Caco-2 (cell line): ENCODE data around the gene CACNA2D2. TPM values are rescaled to one million over a fixed set of nuclear protein-coding genes. Genes with fewer than 3 reads are reported as not detected.

Source experiments
- BruUV-seq: library from RNA; stranded (reverse); fragments of 400-500 nt; replicated peaks from 2 replicates; lab custom pipeline; 2021; lab: Mats Ljungman, UMichigan
- CTCF ChIA-PET: fragments of 300-600 bp; sonication (Branson Sonifier 250); formaldehyde crosslinking; loops from one replicate; lab custom pipeline; 2022; ENCODE audit warnings: antibody characterized with exemption; lab: Charles Lee
- POLR2A ChIA-PET: fragments of 300-600 bp; sonication (Branson Sonifier 250); formaldehyde crosslinking; loops from one replicate; lab custom pipeline; 2022; ENCODE audit warnings: antibody characterized with exemption; lab: Charles Lee
- DNase-seq, 2 experiments: peaks; one replicate each; pipeline versions ENCODE4 v3.0.0 to v3.0.0-alpha.2; 2020 to 2022
- H3K27me3 ChIP-seq: replicated peaks from 2 replicates; pipeline ENCODE4 v1.6.0; 2011; ENCODE audit warnings: low read length; ENCODE audit not compliant: control insufficient read depth, insufficient read depth
- H3K36me3 ChIP-seq: 2 replicates; pipeline ENCODE4 v1.5.1; 2011; ENCODE audit warnings: low read length; ENCODE audit not compliant: control insufficient read depth, insufficient read depth
- H3K4me1 ChIP-seq: fragments of 250-450 bp; sonication (Bioruptor Pico); 2 replicates; pipeline ENCODE4 v1.5.1; 2020; ENCODE audit warnings: mild to moderate bottlenecking
- H3K4me3 ChIP-seq: 2 replicates; pipeline ENCODE4 v1.5.1; 2011; ENCODE audit warnings: low read depth, mild to moderate bottlenecking, control low read depth, low read length
- H3K9me3 ChIP-seq: fragments of 250-450 bp; sonication (Bioruptor Pico); 2 replicates; pipeline ENCODE4 v1.5.1; 2020; ENCODE audit warnings: mild to moderate bottlenecking, moderate library complexity
- H3K27ac Mint-ChIP-seq: one replicate; pipeline ENCODE4 v1.8.0; 2022; ENCODE audit warnings: mixed read lengths; ENCODE audit not compliant: unreplicated experiment
- H3K27me3 Mint-ChIP-seq: one replicate; pipeline ENCODE4 v1.8.0; 2022; ENCODE audit warnings: mixed read lengths; ENCODE audit not compliant: insufficient read depth, unreplicated experiment
- H3K36me3 Mint-ChIP-seq: one replicate; pipeline ENCODE4 v1.8.0; 2022; ENCODE audit warnings: mild to moderate bottlenecking, mixed read lengths; ENCODE audit not compliant: insufficient read depth, unreplicated experiment
- H3K4me1 Mint-ChIP-seq: one replicate; pipeline ENCODE4 v1.8.0; 2022; ENCODE audit warnings: low read depth, mixed read lengths; ENCODE audit not compliant: unreplicated experiment
- H3K4me3 Mint-ChIP-seq: one replicate; pipeline ENCODE4 v1.8.0; 2022; ENCODE audit warnings: mild to moderate bottlenecking, moderate library complexity, mixed read lengths; ENCODE audit not compliant: unreplicated experiment
- H3K9me3 Mint-ChIP-seq: one replicate; pipeline ENCODE4 v1.8.0; 2022; ENCODE audit warnings: mixed read lengths; ENCODE audit not compliant: unreplicated experiment
- intact Hi-C: fragments of 100-400 bp; cut with micrococcal nuclease; formaldehyde crosslinking; loops from one replicate; pipeline ENCODE4 v1.10.0; 2022; ENCODE audit not compliant: unreplicated experiment
- total RNA-seq: library from RNA; stranded (reverse); gene quantifications from 2 replicates; pipeline ENCODE4 v1.2.3, GENCODE V29; 2022
- TF ChIP-seq, protein P1 (sequence below), 2 experiments: fragments of 200-600 bp in 1 of 2; IDR thresholded peaks; 1 replicate in 1 of 2; 2 replicates in 1 of 2; pipeline versions ENCODE4 v1.5.1 to v1.8.0; 2011 to 2022; ENCODE audit warnings: antibody characterized with exemption in 1 of 2, control low read depth in 1 of 2, inconsistent platforms in 1 of 2, low read depth in 1 of 2, low read length in 1 of 2, mild to moderate bottlenecking in 1 of 2, moderate library complexity in 1 of 2; ENCODE audit not compliant: insufficient read depth in 1 of 2, severe bottlenecking in 1 of 2, unreplicated experiment in 1 of 2

CACNA2D2 gene
- total RNA-seq, 1 experiment from 2014 or later = 0.25 TPM

DNA sequence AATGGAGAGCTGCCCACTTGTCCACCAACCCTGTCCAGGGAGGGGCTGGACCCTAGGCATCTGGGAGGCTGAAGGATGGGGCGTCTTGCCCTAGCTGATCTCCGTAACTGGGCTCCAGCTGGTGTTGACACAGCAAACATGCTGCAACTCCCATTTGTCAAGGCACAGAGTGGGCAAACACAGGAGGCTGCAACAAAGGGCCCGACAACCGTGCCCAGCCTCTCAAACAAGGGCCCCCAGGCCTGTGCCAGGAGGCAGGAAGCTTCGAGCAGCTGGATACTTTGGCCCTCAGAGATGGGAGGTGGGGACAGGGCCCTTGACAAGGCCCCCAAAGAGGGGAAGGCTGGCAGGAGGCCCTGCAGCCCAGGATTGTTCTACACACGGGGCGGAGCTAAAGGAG, 79.9 kb downstream of the CACNA2D2 start:
- TF ChIP-seq, protein P1, sequence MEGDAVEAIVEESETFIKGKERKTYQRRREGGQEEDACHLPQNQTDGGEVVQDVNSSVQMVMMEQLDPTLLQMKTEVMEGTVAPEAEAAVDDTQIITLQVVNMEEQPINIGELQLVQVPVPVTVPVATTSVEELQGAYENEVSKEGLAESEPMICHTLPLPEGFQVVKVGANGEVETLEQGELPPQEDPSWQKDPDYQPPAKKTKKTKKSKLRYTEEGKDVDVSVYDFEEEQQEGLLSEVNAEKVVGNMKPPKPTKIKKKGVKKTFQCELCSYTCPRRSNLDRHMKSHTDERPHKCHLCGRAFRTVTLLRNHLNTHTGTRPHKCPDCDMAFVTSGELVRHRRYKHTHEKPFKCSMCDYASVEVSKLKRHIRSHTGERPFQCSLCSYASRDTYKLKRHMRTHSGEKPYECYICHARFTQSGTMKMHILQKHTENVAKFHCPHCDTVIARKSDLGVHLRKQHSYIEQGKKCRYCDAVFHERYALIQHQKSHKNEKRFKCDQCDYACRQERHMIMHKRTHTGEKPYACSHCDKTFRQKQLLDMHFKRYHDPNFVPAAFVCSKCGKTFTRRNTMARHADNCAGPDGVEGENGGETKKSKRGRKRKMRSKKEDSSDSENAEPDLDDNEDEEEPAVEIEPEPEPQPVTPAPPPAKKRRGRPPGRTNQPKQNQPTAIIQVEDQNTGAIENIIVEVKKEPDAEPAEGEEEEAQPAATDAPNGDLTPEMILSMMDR (IDR thresholded peaks at IDR 0.05; ENCODE audit: insufficient read depth in 1 of 2, low read depth in 1 of 2, low read length in 1 of 2, severe bottlenecking in 1 of 2, unreplicated experiment in 1 of 2) = no peak
- ChIA-PET POLR2A (no interaction called here), CTCF (no interaction called here)
- intact Hi-C loops = no loop called here
- H3K36me3 ChIP-seq = no peaks in the 10 kb centered on the region
- no TSS peak for BruUV-seq
- H3K4me1 ChIP-seq = no peaks in the 10 kb centered on the region
- no peaks in the 10 kb centered on the region for H3K36me3 Mint-ChIP-seq
- no peaks in the 10 kb centered on the region for H3K9me3 Mint-ChIP-seq
- no peak overlapping the region for H3K4me3 Mint-ChIP-seq
- peaks cover 1% of the 10 kb centered on the region for H3K27me3 ChIP-seq
- H3K9me3 ChIP-seq = no peaks in the 10 kb centered on the region
- no peak for DNase-seq
- no peaks in the 10 kb centered on the region for H3K4me1 Mint-ChIP-seq
- H3K27ac Mint-ChIP-seq = no peak overlapping the region
- peaks cover 8% of the 10 kb centered on the region for H3K27me3 Mint-ChIP-seq
- H3K4me3 ChIP-seq = no peak overlapping the region

DNA sequence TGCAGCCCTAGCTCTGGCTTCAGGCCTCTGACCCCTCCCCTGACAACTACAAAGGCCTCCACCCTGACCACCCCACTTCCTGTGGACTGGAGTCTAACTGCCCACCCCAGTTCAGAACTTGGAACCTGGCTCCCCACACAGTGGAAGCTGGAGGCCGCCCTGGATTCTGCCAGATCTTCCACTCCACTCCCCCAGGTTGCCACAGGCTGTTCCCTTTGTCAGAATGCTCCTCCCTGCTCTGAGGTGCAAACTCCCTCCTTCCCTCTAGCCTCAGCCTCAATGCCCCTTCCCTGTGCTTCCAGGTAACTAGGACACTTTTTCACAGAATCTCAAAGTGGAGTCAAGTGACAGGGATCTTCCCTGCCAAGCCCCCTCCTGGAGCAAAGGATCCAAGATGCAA, 81.3 kb downstream of the CACNA2D2 start:
- H3K4me3 Mint-ChIP-seq = no peak overlapping the region
- H3K9me3 Mint-ChIP-seq = no peaks in the 10 kb centered on the region
- ChIA-PET CTCF (no interaction called here), POLR2A (no interaction called here)
- Histone ChIP-seq H3K9me3 (no peaks in the 10 kb centered on the region), H3K4me3 (no peak overlapping the region), H3K27me3 (peaks cover 1% of the 10 kb centered on the region), H3K36me3 (no peaks in the 10 kb centered on the region), H3K4me1 (no peaks in the 10 kb centered on the region)
- H3K4me1 Mint-ChIP-seq = no peaks in the 10 kb centered on the region
- DNase-seq = no peak
- no peaks in the 10 kb centered on the region for H3K36me3 Mint-ChIP-seq
- peaks cover 8% of the 10 kb centered on the region for H3K27me3 Mint-ChIP-seq
- TF ChIP-seq, protein P1 (IDR thresholded peaks at IDR 0.05; ENCODE audit: insufficient read depth in 1 of 2, low read depth in 1 of 2, low read length in 1 of 2, severe bottlenecking in 1 of 2, unreplicated experiment in 1 of 2) = no peak
- intact Hi-C loops = no loop called here
- H3K27ac Mint-ChIP-seq = no peak overlapping the region
- BruUV-seq = no TSS peak

DNA sequence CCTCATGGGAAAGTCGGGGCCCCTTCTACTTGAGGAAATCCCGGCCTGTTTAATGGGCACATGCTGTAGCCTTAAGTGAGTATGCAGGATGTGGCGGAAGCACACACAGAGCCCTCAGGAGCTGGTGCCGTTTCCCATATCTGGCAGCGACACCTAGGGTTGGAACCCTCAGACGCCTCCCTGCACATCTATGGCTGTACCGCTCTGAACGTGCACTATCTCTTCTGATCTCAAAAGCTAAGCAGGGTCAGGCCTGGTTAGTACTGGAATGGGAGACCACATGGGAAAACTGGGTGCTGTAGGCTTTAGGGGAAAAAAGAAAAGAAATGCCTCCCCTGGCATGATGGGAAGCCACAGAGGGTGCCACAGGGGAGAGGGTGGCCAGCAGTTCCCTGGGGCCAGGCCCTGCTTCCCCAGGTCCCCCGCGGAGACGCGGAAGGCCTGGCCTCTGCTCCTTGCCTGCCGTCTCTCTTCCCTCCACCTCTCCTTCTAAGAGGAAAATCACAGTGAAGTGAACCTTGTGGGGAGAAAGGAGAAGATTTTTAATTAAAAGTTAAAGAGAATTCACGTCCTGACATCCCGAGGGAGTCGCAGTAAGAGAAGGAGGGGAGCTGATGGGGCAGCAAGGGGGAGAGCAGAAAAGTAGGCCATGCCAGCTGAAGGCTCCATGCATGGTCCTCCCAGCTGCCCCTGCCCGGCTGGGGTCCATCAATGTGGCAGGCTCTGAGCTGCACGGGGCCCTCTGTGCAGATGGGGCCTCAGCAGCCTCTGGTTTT, 83.7 kb downstream of the CACNA2D2 start:
- ChIA-PET POLR2A (no interaction called here), CTCF (no interaction called here)
- H3K9me3 ChIP-seq = no peaks in the 10 kb centered on the region
- no peaks in the 10 kb centered on the region for H3K4me1 Mint-ChIP-seq
- H3K36me3 ChIP-seq = no peaks in the 10 kb centered on the region
- no peak overlapping the region for H3K4me3 Mint-ChIP-seq
- intact Hi-C loops = no loop called here
- no peaks in the 10 kb centered on the region for H3K36me3 Mint-ChIP-seq
- H3K27me3 Mint-ChIP-seq = peaks cover 4% of the 10 kb centered on the region
- H3K4me1 ChIP-seq = no peaks in the 10 kb centered on the region
- no peak for DNase-seq
- no TSS peak for BruUV-seq
- no peaks in the 10 kb centered on the region for H3K9me3 Mint-ChIP-seq
- no peaks in the 10 kb centered on the region; the same call in none of the 2 replicates for H3K27me3 ChIP-seq
- H3K4me3 ChIP-seq = no peak overlapping the region
- TF ChIP-seq, protein P1 (IDR thresholded peaks at IDR 0.05; ENCODE audit: insufficient read depth in 1 of 2, low read depth in 1 of 2, low read length in 1 of 2, severe bottlenecking in 1 of 2, unreplicated experiment in 1 of 2) = no peak
- H3K27ac Mint-ChIP-seq = no peak overlapping the region
